HEK293T (cell line): ENCODE measurements around the gene IL20RA.
"Not testable (repeated sequence)": the region's sequence is repeated elsewhere in the genome, so short reads cannot be mapped to it uniquely, and the experiment has no call there.

Source experiments
- CTCF ChIA-PET: fragments of 350-600 bp; formaldehyde crosslinking; extraction: SDS; loops from one replicate; lab custom pipeline; 2021; ENCODE audit warnings: antibody characterized with exemption, inconsistent platforms; lab: Yijun Ruan, JAX
- POLR2A ChIA-PET: fragments of 350-600 bp; formaldehyde crosslinking; extraction: SDS; loops from one replicate; lab custom pipeline; 2020; ENCODE audit warnings: antibody characterized with exemption, inconsistent platforms; lab: Yijun Ruan, JAX
- DNase-seq: peaks from one replicate; pipeline ENCODE4 v3.0.0; 2012; ENCODE audit warnings: mixed read lengths; ENCODE audit errors: extremely low spot score
- ARNT ChIP-seq: fragments of 450-650 bp; IDR thresholded peaks from 2 replicates; pipeline ENCODE4 v1.6.1; 2017; ENCODE audit warnings: mild to moderate bottlenecking
- BHLHE40 ChIP-seq: fragments of 450-650 bp; IDR thresholded peaks from 2 replicates; pipeline ENCODE4 v1.6.1; 2016; ENCODE audit warnings: mild to moderate bottlenecking, moderate library complexity, borderline replicate concordance
- CTBP1 ChIP-seq: fragments of 450-650 bp; IDR thresholded peaks from 2 replicates; pipeline ENCODE4 v1.6.1; 2016; ENCODE audit warnings: borderline replicate concordance
- ELF4 ChIP-seq: fragments of 450-650 bp; IDR thresholded peaks from 2 replicates; pipeline ENCODE4 v1.6.1; 2017; ENCODE audit warnings: antibody characterized with exemption
- FOXA1 ChIP-seq: fragments of 450-650 bp; IDR thresholded peaks from 2 replicates; pipeline ENCODE4 v1.6.1; 2016; ENCODE audit warnings: mild to moderate bottlenecking
- FOXK2 ChIP-seq: fragments of 450-650 bp; IDR thresholded peaks from 2 replicates; pipeline ENCODE4 v1.6.1; 2016; ENCODE audit warnings: mild to moderate bottlenecking
- FOXM1 ChIP-seq: fragments of 450-650 bp; IDR thresholded peaks from 2 replicates; pipeline ENCODE4 v1.6.1; 2017; ENCODE audit warnings: mild to moderate bottlenecking, borderline replicate concordance
- HDGF ChIP-seq: fragments of 450-650 bp; IDR thresholded peaks from 2 replicates; pipeline ENCODE4 v1.6.1; 2017; ENCODE audit warnings: antibody characterized with exemption, borderline replicate concordance
- L3MBTL2 ChIP-seq: fragments of 450-650 bp; conservative IDR thresholded peaks from 2 replicates; pipeline ENCODE4 v1.6.1; 2016; ENCODE audit warnings: mild to moderate bottlenecking
- LEF1 ChIP-seq: fragments of 450-650 bp; IDR thresholded peaks from 2 replicates; pipeline ENCODE4 v1.6.1; 2017; ENCODE audit warnings: mild to moderate bottlenecking, borderline replicate concordance
- NFRKB ChIP-seq: fragments of 450-650 bp; IDR thresholded peaks from 2 replicates; pipeline ENCODE4 v1.6.1; 2016; ENCODE audit warnings: mild to moderate bottlenecking, moderate library complexity
- PKNOX1 ChIP-seq: fragments of 450-650 bp; IDR thresholded peaks from 2 replicates; pipeline ENCODE4 v1.6.1; 2016
- SP1 ChIP-seq: fragments of 450-650 bp; IDR thresholded peaks from 2 replicates; pipeline ENCODE4 v1.6.1; 2017
- SUZ12 ChIP-seq: fragments of 450-650 bp; IDR thresholded peaks from 2 replicates; pipeline ENCODE4 v1.6.1; 2016; ENCODE audit warnings: mild to moderate bottlenecking
- TARDBP ChIP-seq: fragments of 450-650 bp; IDR thresholded peaks from 2 replicates; pipeline ENCODE4 v1.6.1; 2016
- ZNF384 ChIP-seq: fragments of 450-650 bp; IDR thresholded peaks from 2 replicates; pipeline ENCODE4 v1.6.1; 2016

IL20RA gene

GRCh38 chr6:136960781-136961180, 84.0 kb downstream of the IL20RA start:
- CTCF ChIA-PET, result no interaction called here
- DNase-seq, result no peak
- TF ChIP-seq LEF1 (no peak), ARNT (no peak), SP1 (no peak), ZNF384 (no peak), PKNOX1 (no peak), BHLHE40 (no peak)
- POLR2A ChIA-PET, result no interaction called here

- DNase-seq, POLR2A ChIA-PET: not testable (repeated sequence)
- CTCF ChIA-PET, result interaction anchor here (1.0 to 1.8 kb wide), 2 partner anchors 9 to 54 kb away, joined by 3 to 4 read pairs; no protein-coding TSS in a partner anchor
These were observed 84.8 kb downstream of the IL20RA start for GRCh38 chr6:136959935-136960334.

- POLR2A ChIA-PET, result interaction anchor here (0.8 kb wide), 1 partner anchor 12 kb away, joined by 3 read pairs; no protein-coding TSS in a partner anchor
- CTCF ChIA-PET, result interaction anchor here (1.0 to 1.8 kb wide), 2 partner anchors 9 to 55 kb away, joined by 3 to 4 read pairs; no protein-coding TSS in a partner anchor
- no peak for DNase-seq
- TF ChIP-seq ARNT (no peak), LEF1 (no peak), L3MBTL2 (0 out of 2 replicates have a peak, but pooled peaks have one; percentile 15), PKNOX1 (no peak), FOXA1 (no peak), ELF4 (no peak), SP1 (no peak)
These were observed 85.3 kb downstream of the IL20RA start for GRCh38 chr6:136959471-136959891.

- DNase-seq, result no peak
- TF ChIP-seq LEF1, result no peak
- ChIA-PET CTCF (no interaction called here), POLR2A (no interaction called here)
These were observed 86.6 kb downstream of the IL20RA start for GRCh38 chr6:136958168-136958567.

- peak; percentile 50 for DNase-seq
- POLR2A ChIA-PET, result no interaction called here
- CTCF ChIA-PET, result interaction anchor here (0.5 to 0.9 kb wide), 2 partner anchors 56 to 426 kb away, joined by 3 read pairs; no protein-coding TSS in a partner anchor
- TF ChIP-seq CTBP1 (no peak), ELF4 (no peak), HDGF (no peak), BHLHE40 (no peak), FOXM1 (no peak), TARDBP (no peak), NFRKB (no peak), FOXK2 (no peak)
These were observed 87.9 kb downstream of the IL20RA start for GRCh38 chr6:136956590-136957544.

- POLR2A ChIA-PET, result no interaction called here
- TF ChIP-seq SUZ12, result no peak
- TF ChIP-seq ELF4, result no peak
- no peak for TF ChIP-seq CTBP1
- TF ChIP-seq FOXK2, result no peak
- TF ChIP-seq ARNT, result no peak
- no peak for TF ChIP-seq ZNF384
- TF ChIP-seq LEF1, result no peak
- no peak for TF ChIP-seq SP1
- TF ChIP-seq TARDBP, result no peak
- no peak for DNase-seq
- CTCF ChIA-PET, result no interaction called here
These were observed 89.6 kb downstream of the IL20RA start for GRCh38 chr6:136955123-136955522.

GRCh38 chr6:136952714-136953260, 92.0 kb downstream of the IL20RA start:
- ChIA-PET CTCF (no interaction called here), POLR2A (no interaction called here)
- TF ChIP-seq NFRKB (no peak), SUZ12 (no peak), BHLHE40 (no peak), L3MBTL2 (no peak), ARNT (no peak), FOXK2 (no peak), LEF1 (no peak), FOXM1 (no peak), PKNOX1 (no peak), ELF4 (no peak), TARDBP (no peak), ZNF384 (no peak), FOXA1 (no peak), SP1 (no peak), CTBP1 (no peak), HDGF (no peak)
- no peak for DNase-seq
